ENCODE results near the gene FAM107A.

Gene FAM107A

GRCh38 chr3:58585005-58585786 is 8.0 kb upstream of the FAM107A start:
- peak; percentile 65 for TF ChIP-seq CTCF (IDR thresholded peaks at IDR 0.05; ENCODE audit: low read depth, low read length, missing control alignments)
- peak; percentile 19 for DNase-seq (ENCODE audit: extremely low read depth, low read depth)
- H3K4me3 ChIP-seq (replicated peaks; ENCODE audit: low read depth, low read length) = peak overlapping the region; percentile 58

GRCh38 chr3:58584690-58585004 is 7.5 kb upstream of the FAM107A start:
- peak overlapping the region; percentile 58 for H3K4me3 ChIP-seq (replicated peaks; ENCODE audit: low read depth, low read length)
- no peak for DNase-seq (ENCODE audit: extremely low read depth, low read depth)
- TF ChIP-seq CTCF (IDR thresholded peaks at IDR 0.05; ENCODE audit: low read depth, low read length, missing control alignments) = no peak

DNA sequence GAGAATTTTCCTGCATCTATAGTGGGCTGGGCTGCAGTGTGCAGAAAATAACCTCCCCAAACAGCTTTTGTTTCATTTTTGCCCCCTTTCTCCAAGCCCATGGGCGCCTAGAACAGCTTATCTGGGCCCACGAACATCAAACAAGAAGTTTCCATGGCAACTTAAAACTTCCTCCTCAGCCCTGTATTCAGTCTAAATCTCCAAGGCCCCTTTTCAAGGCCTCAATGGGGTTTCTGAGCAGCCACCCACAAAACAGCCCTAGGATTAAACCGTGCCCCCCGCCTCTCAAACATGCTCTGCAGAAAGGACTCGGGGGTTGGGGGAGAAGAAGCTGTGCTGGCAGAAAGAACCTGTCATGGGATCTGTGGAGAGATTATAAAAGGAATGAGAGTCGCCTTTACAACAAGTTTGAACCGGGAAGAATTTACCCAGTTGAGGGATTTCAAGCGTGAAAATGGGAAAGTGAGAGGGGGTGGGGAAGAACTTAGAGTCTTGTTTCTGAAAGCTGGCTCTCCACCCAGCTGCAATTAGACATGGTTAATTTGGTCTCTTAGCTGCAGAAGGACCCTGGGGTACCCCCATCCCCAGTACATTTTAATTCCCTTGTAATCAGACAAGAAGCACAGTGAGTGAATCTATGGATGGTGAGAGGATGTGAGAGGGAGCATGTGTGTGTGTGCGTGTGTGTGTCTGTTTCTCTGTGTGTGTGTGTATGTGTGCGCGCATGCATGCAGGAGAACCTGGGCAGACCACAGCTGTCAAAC is 4.3 kb upstream of the FAM107A start:
- DNase-seq (ENCODE audit: extremely low read depth, low read depth) = no peak
- H3K4me3 ChIP-seq (replicated peaks; ENCODE audit: low read depth, low read length) = no peak overlapping the region
- no peak for TF ChIP-seq CTCF (IDR thresholded peaks at IDR 0.05; ENCODE audit: low read depth, low read length, missing control alignments)

GRCh38 chr3:58580826-58581327 is 3.7 kb upstream of the FAM107A start:
- DNase-seq (ENCODE audit: extremely low read depth, low read depth) = no peak
- no peak for TF ChIP-seq CTCF (IDR thresholded peaks at IDR 0.05; ENCODE audit: low read depth, low read length, missing control alignments)
- no peak overlapping the region for H3K4me3 ChIP-seq (replicated peaks; ENCODE audit: low read depth, low read length)

DNA sequence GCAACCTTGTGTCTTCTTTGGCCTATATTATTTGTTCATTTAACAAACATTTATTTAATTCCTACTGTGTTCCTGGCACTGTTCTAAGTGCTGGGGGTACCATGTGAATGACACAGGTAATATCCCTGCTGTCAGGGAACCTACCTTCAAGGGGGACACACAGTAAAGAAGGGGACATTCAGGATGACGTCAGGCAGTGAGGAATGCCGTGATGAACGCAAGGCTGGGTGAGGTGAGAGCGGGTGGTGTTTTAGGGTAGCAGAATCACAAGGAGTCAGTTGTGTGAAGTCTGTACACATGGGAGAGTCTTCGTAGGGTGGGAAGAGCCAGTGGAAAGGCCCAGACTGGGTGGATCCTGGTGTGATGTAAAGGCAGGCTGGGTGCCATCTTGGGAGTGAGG is 1.7 kb upstream of the FAM107A start:
- DNase-seq (ENCODE audit: extremely low read depth, low read depth) = no peak
- no peak for TF ChIP-seq CTCF (IDR thresholded peaks at IDR 0.05; ENCODE audit: low read depth, low read length, missing control alignments)
- no peak overlapping the region for H3K4me3 ChIP-seq (replicated peaks; ENCODE audit: low read depth, low read length)

DNA sequence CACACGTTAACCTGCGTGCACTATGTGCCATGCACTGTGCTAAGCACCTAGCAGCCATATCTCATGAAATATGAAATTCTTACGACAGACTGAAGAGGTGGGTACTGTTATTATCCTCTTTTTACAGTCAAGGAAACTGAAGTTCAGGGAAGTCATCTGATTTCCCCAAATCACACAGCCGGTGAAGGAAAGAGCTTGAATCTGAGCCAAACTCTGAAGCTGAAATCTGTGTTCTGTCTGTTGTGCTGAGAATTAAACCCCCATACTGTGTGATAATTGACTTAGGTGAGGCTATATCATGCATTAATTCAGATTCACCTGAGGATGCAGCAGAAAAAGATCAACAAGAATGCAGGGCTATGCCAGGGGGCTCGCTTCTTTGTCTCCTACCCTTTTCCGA is 475 bp downstream of the FAM107A start:
- no peak for DNase-seq (ENCODE audit: extremely low read depth, low read depth)
- H3K4me3 ChIP-seq (replicated peaks; ENCODE audit: low read depth, low read length) = no peak overlapping the region
- no peak for TF ChIP-seq CTCF (IDR thresholded peaks at IDR 0.05; ENCODE audit: low read depth, low read length, missing control alignments)

All from HFF-Myc (cell line).